Upper lobe of left lung (tissue), 4 donors: ENCODE measurements around the gene ARPC2.

ENCODE experiments used
- CTCF ChIP-seq, 6 experiments: fragments of 450-650 bp in 4 of 6; fragments of 200-600 bp in 2 of 6; sonication (generic) in 2 of 6; IDR thresholded peaks; one replicate each; pipeline ENCODE4 v1.5.1; 2016 to 2019; ENCODE audit warnings: antibody characterized with exemption in 6 of 6
- POLR2A ChIP-seq, 4 donors: fragments of 450-650 bp; IDR thresholded peaks; one replicate each; pipeline ENCODE4 v1.5.1; 2016 to 2017; ENCODE audit warnings: antibody characterized with exemption in 4 of 4, mild to moderate bottlenecking in 2 of 4

- TF ChIP-seq CTCF (IDR thresholded peaks at IDR 0.05) (no peak), POLR2A (IDR thresholded peaks at IDR 0.05) (no peak)
Measured at GRCh38 chr2:218275371-218276072, 58.5 kb downstream of the ARPC2 start.
